Neural cell (in vitro differentiated cells): Measurements from ENCODE around the gene NGLY1. TPM values are rescaled to one million over a fixed set of nuclear protein-coding genes. Genes with fewer than 3 reads are reported as not detected.

Experiments used
- H2AFZ ChIP-seq: fragments of 200-600, 300-800 bp; sonication (generic), shearing (Covaris generic); 2 replicates; pipeline ENCODE4 v1.6.0; 2014; ENCODE audit warnings: low read depth, mild to moderate bottlenecking, antibody characterized with exemption, low read length, moderate library complexity
- H3F3A ChIP-seq: fragments of 200-600 bp; shearing (Covaris generic); 2 replicates; pipeline ENCODE4 v1.6.1; 2016; ENCODE audit warnings: mild to moderate bottlenecking, moderate library complexity, mixed read lengths, antibody characterized with exemption, low read length; ENCODE audit not compliant: insufficient read depth, poor library complexity, severe bottlenecking
- H3K27ac ChIP-seq: fragments of 200-600, 300-800 bp; sonication (generic), shearing (Covaris generic); 2 replicates; pipeline ENCODE4 v1.5.1; 2014; ENCODE audit warnings: mild to moderate bottlenecking, low read length, moderate library complexity
- H3K27me3 ChIP-seq: fragments of 300-800, 200-600 bp; sonication (generic), shearing (Covaris generic); 2 replicates; pipeline ENCODE4 v1.6.0; 2014; ENCODE audit warnings: mild to moderate bottlenecking, low read depth, low read length, moderate library complexity; ENCODE audit not compliant: insufficient read depth
- H3K36me3 ChIP-seq: fragments of 300-800, 200-600 bp; sonication (generic), shearing (Covaris generic); 2 replicates; pipeline ENCODE4 v1.5.1; 2014; ENCODE audit warnings: mild to moderate bottlenecking, antibody characterized with exemption, low read length, moderate library complexity; ENCODE audit not compliant: insufficient read depth
- H3K4me2 ChIP-seq: fragments of 300-800, 200-600 bp; sonication (generic), shearing (Covaris generic); 2 replicates; pipeline ENCODE4 v1.6.0; 2014; ENCODE audit warnings: mild to moderate bottlenecking, low read length
- H3K4me3 ChIP-seq: fragments of 300-800, 200-600 bp; sonication (generic), shearing (Covaris generic); 2 replicates; pipeline ENCODE4 v1.5.1; 2014; ENCODE audit warnings: mild to moderate bottlenecking, low read length, moderate library complexity
- H3K79me2 ChIP-seq: fragments of 200-600 bp; shearing (Covaris generic); replicated peaks from 2 replicates; pipeline ENCODE4 v1.6.0; 2014; ENCODE audit warnings: mild to moderate bottlenecking, low read length, moderate library complexity; ENCODE audit not compliant: insufficient read depth
- H3K9ac ChIP-seq: fragments of 300-800, 200-600 bp; sonication (generic), shearing (Covaris generic); 2 replicates; pipeline ENCODE4 v1.6.1; 2016; ENCODE audit warnings: mild to moderate bottlenecking, low read length, mixed read lengths
- H3K9me2 ChIP-seq: fragments of 200-600 bp; shearing (Covaris generic); 2 replicates; pipeline ENCODE4 v1.6.1; 2016; ENCODE audit warnings: mild to moderate bottlenecking, low read length, mixed read lengths; ENCODE audit not compliant: insufficient read depth
- H3K9me3 ChIP-seq: fragments of 200-600, 300-800 bp; sonication (generic), shearing (Covaris generic); 2 replicates; pipeline ENCODE4 v1.6.1; 2016; ENCODE audit warnings: mild to moderate bottlenecking, mixed run types, low read length, moderate library complexity, mixed read lengths
- H4K20me1 ChIP-seq: fragments of 200-600 bp; shearing (Covaris generic); 2 replicates; pipeline ENCODE4 v1.6.1; 2016; ENCODE audit warnings: mild to moderate bottlenecking, mixed run types; ENCODE audit not compliant: insufficient read depth
- EP300 ChIP-seq: fragments of 450-650 bp; conservative IDR thresholded peaks from 2 replicates; pipeline ENCODE4 v1.6.1; 2014; ENCODE audit warnings: antibody characterized with exemption, mild to moderate bottlenecking, moderate library complexity; ENCODE audit not compliant: poor library complexity, severe bottlenecking
- EZH2 ChIP-seq: fragments of 200-600, 300-800 bp; shearing (Covaris generic), sonication (generic); IDR thresholded peaks from 2 replicates; pipeline ENCODE4 v1.6.1; 2014; ENCODE audit warnings: antibody characterized with exemption, low read length, borderline replicate concordance, mild to moderate bottlenecking; ENCODE audit not compliant: insufficient read depth, poor library complexity, severe bottlenecking
- MXI1 ChIP-seq: fragments of 450-650 bp; conservative IDR thresholded peaks from 2 replicates; pipeline ENCODE4 v1.6.1; 2014; ENCODE audit warnings: antibody characterized with exemption, mild to moderate bottlenecking; ENCODE audit not compliant: poor library complexity, severe bottlenecking
- POLR2AphosphoS5 ChIP-seq: IDR thresholded peaks from 2 replicates; pipeline ENCODE4 v1.6.1; 2012
- RAD21 ChIP-seq: fragments of 450-650 bp; conservative IDR thresholded peaks from 2 replicates; pipeline ENCODE4 v1.6.1; 2014; ENCODE audit warnings: antibody characterized with exemption, mild to moderate bottlenecking, moderate library complexity
- SMC3 ChIP-seq: fragments of 450-650 bp; conservative IDR thresholded peaks from 2 replicates; pipeline ENCODE4 v1.6.1; 2014; ENCODE audit warnings: antibody characterized with exemption, mild to moderate bottlenecking, moderate library complexity; ENCODE audit not compliant: poor library complexity
- TAF1 ChIP-seq: IDR thresholded peaks from 2 replicates; pipeline ENCODE4 v1.6.1; 2012; ENCODE audit warnings: low read depth
- polyA plus RNA-seq: library from polyadenylated mRNA; depleted of rRNA; stranded (reverse); fragments of >200 nt; gene quantifications from 2 replicates; pipeline ENCODE4 v1.2.3, GENCODE V29; 2014
- TF ChIP-seq, protein P1 (sequence below): IDR thresholded peaks from 2 replicates; pipeline ENCODE4 v1.6.1; 2012; ENCODE audit warnings: borderline replicate concordance
- TF ChIP-seq, protein P2 (sequence below): fragments of 450-650 bp; IDR thresholded peaks from 2 replicates; pipeline ENCODE4 v1.5.1; 2014; ENCODE audit warnings: antibody characterized with exemption, mild to moderate bottlenecking, moderate library complexity; ENCODE audit not compliant: poor library complexity, severe bottlenecking

NGLY1 gene
- polyA plus RNA-seq, 1 donor from 2014 or later, result 22.0 TPM

GRCh38 chr3:25690768-25691533 is 92.3 kb downstream of the NGLY1 start:
- Histone ChIP-seq H3K9ac (no peak overlapping the region), H3K36me3 (no peaks in the 10 kb centered on the region), H4K20me1 (no peaks in the 10 kb centered on the region), H3K4me3 (no peak overlapping the region), H3K27me3 (no peaks in the 10 kb centered on the region), H3K27ac (no peak overlapping the region), H2AFZ (no peak overlapping the region), H3K4me2 (no peak overlapping the region), H3F3A (no peaks in the 10 kb centered on the region), H3K9me3 (no peaks in the 10 kb centered on the region), H3K9me2 (no peaks in the 10 kb centered on the region), H3K79me2 (no peaks in the 10 kb centered on the region)
- TF ChIP-seq EP300, result no peak
- no peak for TF ChIP-seq SMC3
- TF ChIP-seq, protein P1, sequence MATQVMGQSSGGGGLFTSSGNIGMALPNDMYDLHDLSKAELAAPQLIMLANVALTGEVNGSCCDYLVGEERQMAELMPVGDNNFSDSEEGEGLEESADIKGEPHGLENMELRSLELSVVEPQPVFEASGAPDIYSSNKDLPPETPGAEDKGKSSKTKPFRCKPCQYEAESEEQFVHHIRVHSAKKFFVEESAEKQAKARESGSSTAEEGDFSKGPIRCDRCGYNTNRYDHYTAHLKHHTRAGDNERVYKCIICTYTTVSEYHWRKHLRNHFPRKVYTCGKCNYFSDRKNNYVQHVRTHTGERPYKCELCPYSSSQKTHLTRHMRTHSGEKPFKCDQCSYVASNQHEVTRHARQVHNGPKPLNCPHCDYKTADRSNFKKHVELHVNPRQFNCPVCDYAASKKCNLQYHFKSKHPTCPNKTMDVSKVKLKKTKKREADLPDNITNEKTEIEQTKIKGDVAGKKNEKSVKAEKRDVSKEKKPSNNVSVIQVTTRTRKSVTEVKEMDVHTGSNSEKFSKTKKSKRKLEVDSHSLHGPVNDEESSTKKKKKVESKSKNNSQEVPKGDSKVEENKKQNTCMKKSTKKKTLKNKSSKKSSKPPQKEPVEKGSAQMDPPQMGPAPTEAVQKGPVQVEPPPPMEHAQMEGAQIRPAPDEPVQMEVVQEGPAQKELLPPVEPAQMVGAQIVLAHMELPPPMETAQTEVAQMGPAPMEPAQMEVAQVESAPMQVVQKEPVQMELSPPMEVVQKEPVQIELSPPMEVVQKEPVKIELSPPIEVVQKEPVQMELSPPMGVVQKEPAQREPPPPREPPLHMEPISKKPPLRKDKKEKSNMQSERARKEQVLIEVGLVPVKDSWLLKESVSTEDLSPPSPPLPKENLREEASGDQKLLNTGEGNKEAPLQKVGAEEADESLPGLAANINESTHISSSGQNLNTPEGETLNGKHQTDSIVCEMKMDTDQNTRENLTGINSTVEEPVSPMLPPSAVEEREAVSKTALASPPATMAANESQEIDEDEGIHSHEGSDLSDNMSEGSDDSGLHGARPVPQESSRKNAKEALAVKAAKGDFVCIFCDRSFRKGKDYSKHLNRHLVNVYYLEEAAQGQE, result no peak
- no peak for TF ChIP-seq MXI1
- TF ChIP-seq TAF1, result no peak
- TF ChIP-seq, protein P2, sequence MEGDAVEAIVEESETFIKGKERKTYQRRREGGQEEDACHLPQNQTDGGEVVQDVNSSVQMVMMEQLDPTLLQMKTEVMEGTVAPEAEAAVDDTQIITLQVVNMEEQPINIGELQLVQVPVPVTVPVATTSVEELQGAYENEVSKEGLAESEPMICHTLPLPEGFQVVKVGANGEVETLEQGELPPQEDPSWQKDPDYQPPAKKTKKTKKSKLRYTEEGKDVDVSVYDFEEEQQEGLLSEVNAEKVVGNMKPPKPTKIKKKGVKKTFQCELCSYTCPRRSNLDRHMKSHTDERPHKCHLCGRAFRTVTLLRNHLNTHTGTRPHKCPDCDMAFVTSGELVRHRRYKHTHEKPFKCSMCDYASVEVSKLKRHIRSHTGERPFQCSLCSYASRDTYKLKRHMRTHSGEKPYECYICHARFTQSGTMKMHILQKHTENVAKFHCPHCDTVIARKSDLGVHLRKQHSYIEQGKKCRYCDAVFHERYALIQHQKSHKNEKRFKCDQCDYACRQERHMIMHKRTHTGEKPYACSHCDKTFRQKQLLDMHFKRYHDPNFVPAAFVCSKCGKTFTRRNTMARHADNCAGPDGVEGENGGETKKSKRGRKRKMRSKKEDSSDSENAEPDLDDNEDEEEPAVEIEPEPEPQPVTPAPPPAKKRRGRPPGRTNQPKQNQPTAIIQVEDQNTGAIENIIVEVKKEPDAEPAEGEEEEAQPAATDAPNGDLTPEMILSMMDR, result no peak
- no peak for TF ChIP-seq RAD21
- TF ChIP-seq POLR2AphosphoS5, result no peak
- no peak for TF ChIP-seq EZH2

DNA sequence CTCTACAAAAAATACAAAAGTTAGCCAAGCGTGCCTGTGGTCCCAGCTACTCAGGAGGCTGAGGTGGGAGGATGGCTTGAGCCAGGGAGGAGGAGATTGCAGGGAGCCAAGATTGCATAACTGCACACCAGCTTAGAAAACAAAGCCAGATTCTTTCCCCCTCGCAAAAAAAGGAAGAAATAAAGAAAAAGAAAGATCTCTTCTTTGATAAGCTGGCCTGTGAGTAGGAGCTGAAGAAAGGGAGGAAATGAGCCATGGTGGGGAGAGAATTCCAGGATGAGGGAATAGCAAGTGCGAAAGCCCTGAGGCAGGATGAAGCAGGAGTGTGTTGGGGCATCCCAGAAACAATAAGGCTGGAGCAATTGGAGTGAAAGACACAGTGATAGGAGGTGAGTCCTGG is 94.0 kb downstream of the NGLY1 start:
- Histone ChIP-seq H3K27me3 (no peaks in the 10 kb centered on the region), H3K36me3 (no peaks in the 10 kb centered on the region), H3K9me2 (no peaks in the 10 kb centered on the region), H3K4me2 (no peak overlapping the region), H3K9ac (no peak overlapping the region), H3K4me3 (no peak overlapping the region), H4K20me1 (no peaks in the 10 kb centered on the region), H3F3A (no peaks in the 10 kb centered on the region), H3K79me2 (no peaks in the 10 kb centered on the region), H2AFZ (no peak overlapping the region), H3K9me3 (no peaks in the 10 kb centered on the region), H3K27ac (no peak overlapping the region)
- TF ChIP-seq SMC3 (no peak), TAF1 (no peak), EP300 (no peak), POLR2AphosphoS5 (no peak), MXI1 (no peak), EZH2 (no peak), RAD21 (no peak)
- TF ChIP-seq, protein P2, result no peak
- TF ChIP-seq, protein P1, result no peak
